ENCODE measurements around the gene ALCAM. TPM values are rescaled to one million over a fixed set of nuclear protein-coding genes. Genes with fewer than 3 reads are reported as not detected.

ALCAM gene
- total RNA-seq, 1 donor from 2014 or later: 90.3 TPM

- Mint-ChIP-seq H3K9me3 (no peaks in the 10 kb centered on the region), H3K4me3 (peak overlapping the region; percentile 92), H3K27ac (peak overlapping the region; percentile 98), H3K36me3 (peaks cover 2% of the 10 kb centered on the region), H3K27me3 (ENCODE audit: low read depth) (no peaks in the 10 kb centered on the region), H3K4me1 (peaks cover 54% of the 10 kb centered on the region)
- no peak for TF ChIP-seq CTCF (IDR thresholded peaks at IDR 0.05; ENCODE audit: unreplicated experiment)
- DNase-seq (ENCODE audit: low spot score in 2 of 2, unreplicated experiment in 2 of 2): peak; percentile 19 to 47
These were observed 2.1 kb downstream of the ALCAM start for GRCh38 chr3:105368566-105369499.

- peaks cover 2% of the 10 kb centered on the region for H3K36me3 Mint-ChIP-seq
- no peaks in the 10 kb centered on the region for H3K27me3 Mint-ChIP-seq (ENCODE audit: low read depth)
- peak overlapping the region; percentile 98 for H3K27ac Mint-ChIP-seq
- H3K4me1 Mint-ChIP-seq: peaks cover 50% of the 10 kb centered on the region
- peak overlapping the region; percentile 92 for H3K4me3 Mint-ChIP-seq
- TF ChIP-seq CTCF (IDR thresholded peaks at IDR 0.05; ENCODE audit: unreplicated experiment): peak; percentile 55
- no peaks in the 10 kb centered on the region for H3K9me3 Mint-ChIP-seq
- peak; percentile 34 to 68 for DNase-seq (ENCODE audit: low spot score in 2 of 2, unreplicated experiment in 2 of 2)
These were observed 3.0 kb downstream of the ALCAM start for GRCh38 chr3:105369500-105370371.

GRCh38 chr3:105373383-105373782 lies 6.7 kb downstream of the ALCAM start:
- Mint-ChIP-seq H3K9me3 (no peaks in the 10 kb centered on the region), H3K27ac (no peak overlapping the region), H3K27me3 (ENCODE audit: low read depth) (no peaks in the 10 kb centered on the region), H3K4me3 (no peak overlapping the region), H3K4me1 (peaks cover 32% of the 10 kb centered on the region), H3K36me3 (peaks cover 2% of the 10 kb centered on the region)
- no peak for DNase-seq (ENCODE audit: low spot score in 2 of 2, unreplicated experiment in 2 of 2)
- TF ChIP-seq CTCF (IDR thresholded peaks at IDR 0.05; ENCODE audit: unreplicated experiment): no peak

- no peak for TF ChIP-seq CTCF (IDR thresholded peaks at IDR 0.05; ENCODE audit: unreplicated experiment)
- no peaks in the 10 kb centered on the region for H3K27me3 Mint-ChIP-seq (ENCODE audit: low read depth)
- no peaks in the 10 kb centered on the region for H3K9me3 Mint-ChIP-seq
- H3K4me3 Mint-ChIP-seq: no peak overlapping the region
- no peak for DNase-seq (ENCODE audit: low spot score in 2 of 2, unreplicated experiment in 2 of 2)
- H3K4me1 Mint-ChIP-seq: peaks cover 16% of the 10 kb centered on the region
- H3K36me3 Mint-ChIP-seq: peaks cover 2% of the 10 kb centered on the region
- peak overlapping the region; percentile 1 for H3K27ac Mint-ChIP-seq
These were observed 9.2 kb downstream of the ALCAM start for GRCh38 chr3:105375750-105376511.

- DNase-seq (ENCODE audit: low spot score in 2 of 2, unreplicated experiment in 2 of 2): no peak
- no peak overlapping the region for H3K27ac Mint-ChIP-seq
- no peak overlapping the region for H3K4me3 Mint-ChIP-seq
- peaks cover 3% of the 10 kb centered on the region for H3K9me3 Mint-ChIP-seq
- peaks cover 7% of the 10 kb centered on the region for H3K36me3 Mint-ChIP-seq
- peaks cover 7% of the 10 kb centered on the region for H3K4me1 Mint-ChIP-seq
- no peak for TF ChIP-seq CTCF (IDR thresholded peaks at IDR 0.05; ENCODE audit: unreplicated experiment)
- H3K27me3 Mint-ChIP-seq (ENCODE audit: low read depth): no peaks in the 10 kb centered on the region
These were observed 11.0 kb downstream of the ALCAM start for GRCh38 chr3:105377716-105378115.
